NCI-H1417 (cell line): ENCODE data around the gene SMC3.
A peak's percentile ranks its signal among the peaks of the same experiment; 100 is the strongest.

Source experiments
- DNase-seq, 3 experiments: peaks; one replicate each; lab custom pipeline; 2025; lab: John Stamatoyannopoulos, UW

SMC3 gene

DNA sequence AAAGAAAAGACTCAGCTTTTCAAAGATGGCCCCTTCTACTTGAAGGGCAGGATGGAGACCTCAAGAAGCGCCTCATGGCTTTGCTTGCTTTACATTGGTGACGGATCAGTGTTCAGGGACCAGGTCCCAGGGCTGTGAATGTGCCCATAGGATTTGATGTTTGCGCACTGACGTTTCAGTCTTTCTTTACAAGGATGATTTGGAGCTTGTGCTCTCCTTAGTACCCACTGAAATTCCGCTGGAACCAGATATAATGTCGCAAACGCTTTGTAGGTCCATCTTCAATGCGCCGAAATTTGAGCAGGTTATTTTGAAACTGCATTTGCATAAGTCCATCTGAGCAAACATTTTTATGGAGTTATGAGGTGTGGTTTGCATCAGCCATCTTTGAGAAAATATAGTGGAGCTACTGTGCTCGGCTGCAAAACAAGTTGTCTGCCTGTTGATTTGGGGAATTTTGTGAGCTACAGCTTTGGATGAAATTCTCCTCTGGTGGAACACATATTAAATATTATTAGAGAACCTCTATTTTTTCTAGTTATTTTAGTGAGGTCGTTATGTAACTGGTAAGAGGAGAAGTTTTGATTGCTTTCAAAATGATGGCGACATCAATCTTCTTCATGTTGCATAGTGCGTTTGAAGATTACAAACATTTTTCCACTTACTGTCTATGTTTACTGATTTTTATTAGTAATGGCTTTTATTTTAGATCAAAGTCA lies 79.1 kb downstream of the SMC3 start:
- DNase-seq = peak in 1 of 3 experiments; percentile 67

DNA sequence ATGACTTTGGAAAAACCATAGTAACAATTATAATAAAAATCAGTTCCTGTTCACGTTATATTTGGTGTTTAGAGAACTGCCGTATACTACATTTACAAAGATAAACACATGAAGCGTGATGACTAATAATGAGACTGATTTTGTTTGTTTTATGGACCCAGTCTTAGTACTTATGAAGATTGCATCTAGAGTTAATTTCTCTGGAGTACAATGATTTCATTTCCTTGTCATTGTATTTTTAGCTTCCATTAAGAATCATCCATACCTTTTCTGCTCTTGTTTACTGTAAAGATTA lies 79.6 kb downstream of the SMC3 start:
- peak in 1 of 3 experiments; percentile 12 for DNase-seq

DNA sequence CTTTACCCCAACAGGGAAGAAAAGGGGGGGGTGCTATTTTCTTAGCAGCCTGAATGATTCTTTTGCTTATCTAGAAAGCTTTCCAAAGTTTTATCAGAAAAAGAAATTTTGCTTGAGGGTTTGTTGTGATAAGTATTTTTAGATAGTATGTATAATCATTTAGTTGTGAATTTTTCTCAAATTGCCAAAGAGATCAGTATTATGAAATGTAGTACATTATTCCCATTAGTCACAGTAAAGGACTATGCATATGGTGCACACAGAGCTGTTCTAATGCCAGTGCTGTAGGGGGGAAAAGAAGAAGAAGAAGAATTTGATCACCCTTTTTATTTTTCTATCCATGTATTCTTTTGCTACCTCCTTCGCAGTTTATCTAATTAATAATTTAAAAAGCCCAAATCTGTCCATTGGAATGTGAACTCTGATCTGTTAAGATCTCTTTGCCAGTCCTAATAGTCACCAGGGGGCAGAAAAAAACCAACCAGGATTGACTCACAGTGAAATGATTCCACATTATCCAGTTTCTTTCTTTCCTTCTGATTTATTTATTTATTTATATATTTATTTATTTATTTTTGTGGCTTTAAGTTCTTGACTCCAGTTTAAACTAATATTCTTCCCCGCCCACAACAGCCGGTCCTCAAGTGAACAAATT lies 81.3 kb downstream of the SMC3 start:
- no peak for DNase-seq

DNA sequence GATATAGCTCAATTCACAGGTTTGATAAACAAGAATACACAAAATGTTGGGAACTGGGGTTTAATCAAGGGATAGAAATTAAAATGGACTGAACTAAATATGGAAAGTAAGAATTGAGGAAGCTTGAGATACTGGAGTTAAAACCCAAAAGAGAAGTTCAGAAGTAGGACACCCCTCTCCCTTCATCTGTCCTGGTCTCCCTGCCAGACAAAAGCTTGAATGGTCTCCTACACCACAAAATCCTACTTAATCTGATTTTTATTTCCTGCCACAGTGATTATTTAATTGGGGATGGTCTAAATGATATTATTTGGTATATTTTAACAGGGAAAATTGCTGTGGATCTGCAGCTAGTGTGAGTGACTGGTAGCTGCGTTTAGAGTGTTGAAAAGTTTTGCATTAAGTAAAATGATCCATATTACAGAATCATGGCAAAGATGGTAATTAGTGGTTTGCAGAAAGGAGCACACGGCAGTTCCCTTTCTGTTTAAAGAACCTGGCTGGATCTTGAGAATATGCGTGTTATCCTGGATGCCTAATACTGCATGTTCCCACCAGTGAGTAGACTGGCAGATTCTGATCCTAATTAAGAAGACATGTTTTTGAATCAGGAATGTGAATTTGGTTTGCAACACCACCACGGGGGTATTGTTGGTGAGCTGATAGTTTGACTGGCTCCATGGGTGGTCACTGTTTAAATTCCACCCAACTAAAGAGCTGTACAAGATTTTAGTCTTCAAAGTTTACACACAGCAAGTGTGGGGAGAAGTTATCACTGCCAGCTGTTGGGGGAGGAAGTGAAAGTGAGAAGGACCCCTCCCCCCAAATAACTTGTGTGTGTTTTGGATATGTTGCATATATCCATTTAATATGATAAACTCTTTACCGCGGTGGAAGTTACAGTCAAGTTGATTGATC lies 82.1 kb downstream of the SMC3 start:
- no peak for DNase-seq

DNA sequence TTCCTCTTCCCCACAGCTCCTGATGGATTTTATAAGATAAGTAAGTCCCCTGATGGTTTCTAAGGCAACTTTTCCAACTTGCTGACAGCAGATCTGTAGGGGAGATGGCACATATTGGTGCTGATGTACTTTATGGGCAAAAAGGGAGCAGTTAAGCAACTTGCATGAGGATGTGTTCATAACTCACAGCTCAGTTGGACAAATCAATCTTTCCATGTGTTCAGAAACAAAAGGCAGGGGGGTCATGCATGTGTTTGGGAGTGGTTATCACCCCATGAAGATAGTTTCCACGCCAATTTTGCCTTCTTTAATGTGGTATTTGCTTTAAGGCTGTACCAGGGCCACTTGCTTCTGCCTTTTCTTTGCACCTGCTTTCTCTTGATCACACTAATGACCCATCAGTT lies 82.8 kb downstream of the SMC3 start:
- DNase-seq = no peak

DNA sequence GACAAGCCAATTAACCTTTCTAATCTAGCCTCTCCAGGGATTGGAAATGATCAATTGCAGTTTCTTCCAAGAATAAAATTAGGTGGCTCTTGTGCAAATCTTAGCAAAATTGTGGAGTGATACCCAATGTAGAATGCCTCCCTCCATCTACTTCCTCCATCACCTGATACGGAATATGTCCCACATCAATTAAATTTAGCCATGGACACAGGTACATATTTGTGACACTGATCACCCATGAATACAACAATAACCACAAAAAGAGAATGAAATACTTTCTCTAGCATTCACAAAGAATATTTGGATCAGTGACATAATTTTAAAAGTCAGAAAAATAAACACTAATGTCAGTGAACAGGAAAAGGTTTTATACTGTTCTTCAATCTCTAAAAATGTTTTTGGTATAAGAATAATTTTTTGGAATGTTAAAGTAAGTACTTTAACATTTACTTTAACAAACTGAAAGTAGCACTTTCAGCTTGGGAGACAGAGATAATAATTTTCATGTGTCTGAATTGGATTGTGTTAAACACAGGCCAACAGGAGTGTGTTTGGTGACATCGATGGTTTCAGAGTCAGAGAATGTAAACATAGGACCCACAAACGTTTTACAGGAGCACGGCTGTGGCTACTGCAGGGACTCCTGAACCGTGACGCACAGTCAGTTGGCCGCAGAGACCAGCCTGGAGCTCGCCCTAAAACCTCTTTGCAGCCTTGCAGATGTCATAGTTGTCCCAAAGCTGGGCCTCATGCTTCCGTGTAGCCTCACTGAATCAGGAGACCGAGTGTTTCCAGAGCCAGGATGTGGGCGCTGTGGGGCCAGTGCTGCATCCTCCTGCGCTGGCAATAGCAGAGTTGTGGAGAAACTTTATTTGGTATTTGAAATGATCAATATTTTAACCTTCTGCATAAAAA lies 83.8 kb downstream of the SMC3 start:
- DNase-seq = peak in 1 of 3 experiments; percentile 39

DNA sequence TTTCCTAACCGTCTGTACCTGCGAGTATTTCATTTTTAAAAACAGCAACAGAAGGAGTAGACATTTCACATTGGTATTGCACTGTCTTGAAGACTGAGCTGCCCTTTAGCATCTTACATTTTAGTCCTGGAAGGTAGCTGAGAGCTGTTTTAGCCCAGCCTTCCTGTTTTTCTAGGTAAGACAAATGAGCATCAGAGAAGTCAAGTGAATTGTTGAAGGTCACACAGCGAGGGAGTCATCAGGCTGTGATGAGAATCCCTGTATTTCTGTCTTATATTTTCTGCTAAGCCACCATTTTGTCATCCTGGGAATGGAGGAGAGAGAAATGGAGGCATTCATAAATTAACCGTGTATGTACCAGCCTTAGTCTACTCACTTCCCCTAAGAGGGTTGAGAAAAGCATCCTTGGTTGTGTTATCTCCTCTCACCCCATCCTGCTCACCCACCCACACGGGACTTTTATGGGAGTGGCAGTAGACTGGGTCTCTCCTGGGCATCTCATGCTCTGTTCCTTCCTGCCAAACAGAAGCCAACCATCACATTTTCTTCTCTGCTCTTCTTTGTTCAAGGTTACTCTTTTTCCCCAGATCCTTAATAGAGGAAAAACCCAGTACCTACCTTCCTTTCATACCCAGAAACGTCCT lies 85.1 kb downstream of the SMC3 start:
- DNase-seq = no peak
